Measurements from ENCODE around the gene TNIK. TPM values are rescaled to one million over a fixed set of nuclear protein-coding genes. Genes with fewer than 3 reads are reported as not detected.

The TNIK gene
- total and polyA plus RNA-seq, 10 of the 15 experiments (the other 5 are each of a cell fraction or from before 2014, with no cell fraction given), result 13.9 to 74.3 (median 48.2) TPM

GRCh38 chr3:171295484-171296373 is 164.5 kb downstream of the TNIK start:
- CTCF ChIA-PET, result interaction anchor here (0.7 kb wide), 1 partner anchor 38 kb away, joined by 3 read pairs; no protein-coding TSS in a partner anchor
- Histone ChIP-seq H3K9me3 (replicated peaks; ENCODE audit: control insufficient read depth, insufficient read depth, low read length) (no peaks in the 10 kb centered on the region; the same call in 2 of the 3 replicates), H2AFZ (ENCODE audit: control insufficient read depth, low read depth, low read length) (no peak overlapping the region), H4K20me1 (ENCODE audit: control insufficient read depth, insufficient read depth) (no peaks in the 10 kb centered on the region), H3K36me3 (ENCODE audit: control insufficient read depth in 2 of 2, insufficient read depth in 2 of 2, low read length in 1 of 2) (no peaks in the 10 kb centered on the region; a peak in 1 of 4 replicates), H3K4me3 (no peak overlapping the region), H3K9ac (ENCODE audit: control insufficient read depth, insufficient read depth, low read length) (no peak overlapping the region), H3K4me1 (ENCODE audit: control insufficient read depth, insufficient read depth, low read length) (peaks cover 65% of the 10 kb centered on the region), H3K27me3 (replicated peaks in 1 of 2; ENCODE audit: control insufficient read depth in 2 of 2, insufficient read depth in 2 of 2, low read length in 1 of 2) (no peaks in the 10 kb centered on the region), H3K4me2 (ENCODE audit: control insufficient read depth, insufficient read depth) (no peak overlapping the region; the same call in 1 of the 2 replicates), H3K79me2 (ENCODE audit: control insufficient read depth, insufficient read depth, low read length) (peaks cover 85% of the 10 kb centered on the region), H3K27ac (ENCODE audit: control insufficient read depth, insufficient read depth) (peak overlapping the region; percentile 34)
- no TSS peak for BruUV-seq (replicated peaks)
- peak; percentile 60 for ATAC-seq
- RAD21 ChIA-PET (ENCODE audit: unreplicated experiment), result interaction anchor here (0.8 to 2.2 kb wide), 6 partner anchors 14 to 156 kb away, joined by 3 to 7 read pairs (median 4); no protein-coding TSS in a partner anchor
- intact Hi-C loops (cut with micrococcal nuclease; ENCODE audit: unreplicated experiment), result no loop called here
- TF ChIP-seq TAF1 (IDR thresholded peaks at IDR 0.05; ENCODE audit: borderline replicate concordance, low read depth, low read length), result no peak
- peak; percentile 56; the same call in 1 of the 2 replicates for TF ChIP-seq BCL11A (IDR thresholded peaks at IDR 0.05; ENCODE audit: low read depth, low read length)
- TF ChIP-seq SPI1 (IDR thresholded peaks at IDR 0.05; ENCODE audit: borderline replicate concordance, insufficient read depth, low read depth, low read length), result no peak
- TF ChIP-seq NFIC (IDR thresholded peaks at IDR 0.05; ENCODE audit: low read depth, low read length), result peak; percentile 41; the same call in 1 of the 2 replicates
- TF ChIP-seq CREB1 (IDR thresholded peaks at IDR 0.05; ENCODE audit: low read depth), result no peak
- no peak for TF ChIP-seq MYB (IDR thresholded peaks at IDR 0.05; ENCODE audit: borderline replicate concordance, low read depth, low read length)
- 0 out of 2 replicates have a peak, but pooled peaks have one; percentile 17 for TF ChIP-seq NBN (IDR thresholded peaks at IDR 0.05)
- peak; percentile 73 for TF ChIP-seq MEF2B (IDR thresholded peaks at IDR 0.05; ENCODE audit: partially characterized antibody, poor library complexity, severe bottlenecking)
- no peak for TF ChIP-seq MXI1 (IDR thresholded peaks at IDR 0.05; ENCODE audit: low read depth, low read length)
- no peak for TF ChIP-seq ZSCAN29 (IDR thresholded peaks at IDR 0.05)
- TF ChIP-seq MTA2 (IDR thresholded peaks at IDR 0.05; ENCODE audit: low read depth), result peak; percentile 87
- peak; percentile 29; the same call in 1 of the 2 replicates for TF ChIP-seq IRF4 (IDR thresholded peaks at IDR 0.05; ENCODE audit: low read depth, low read length)
- TF ChIP-seq ZNF207 (IDR thresholded peaks at IDR 0.05; ENCODE audit: borderline replicate concordance), result no peak
- peak; percentile 52 for TF ChIP-seq IKZF1 (conservative IDR thresholded peaks at IDR 0.05)
- no peak for TF ChIP-seq FOXM1 (IDR thresholded peaks at IDR 0.05; ENCODE audit: low read depth, low read length)
- no peak for TF ChIP-seq NR2C2 (IDR thresholded peaks at IDR 0.05; ENCODE audit: borderline replicate concordance, control insufficient read depth, insufficient read length, low read depth)
- peak; percentile 59; the same call in 1 of the 2 replicates for TF ChIP-seq RUNX3 (IDR thresholded peaks at IDR 0.05; ENCODE audit: low read length)
- TF ChIP-seq BHLHE40 (IDR thresholded peaks at IDR 0.05; ENCODE audit: borderline replicate concordance in 1 of 2, low read depth in 2 of 2, low read length in 1 of 2), result peak in 1 of 2 experiments; percentile 8; a peak in 1 of 4 replicates
- TF ChIP-seq IKZF2 (IDR thresholded peaks at IDR 0.05), result peak; percentile 45 to 70; a peak in 3 of 4 replicates
- TF ChIP-seq YBX1 (IDR thresholded peaks at IDR 0.05), result no peak
- TF ChIP-seq DPF2 (IDR thresholded peaks at IDR 0.05), result 0 out of 2 replicates have a peak, but pooled peaks have one; percentile 41
- SMC1A ChIA-PET (ENCODE audit: uncharacterized antibody, unreplicated experiment), result interaction anchor here (0.8 to 7.7 kb wide), 9 partner anchors 10 to 77 kb away, joined by 3 to 70 read pairs (median 3); no protein-coding TSS in a partner anchor
- FAIRE-seq, result no peak
- 63% methylated on average over 5 of the region's 5 CpGs for WGBS (ENCODE audit: insufficient coverage, insufficient replicate concordance, low lambda C conversion rate, missing lambda C conversion rate)
- in situ Hi-C loops (cut with MboI), result no loop called here
- POLR2A ChIA-PET, result interaction anchor here (0.7 to 1.9 kb wide), 4 partner anchors 10 to 51 kb away, joined by 3 to 6 read pairs (median 3); no protein-coding TSS in a partner anchor
- no peak for DNase-seq (ENCODE audit: low read depth, low spot score)

Data from GM12878 (cell line).